ENCODE results near the gene CAPG.

GRCh38 chr2:85367180-85367579, 43.0 kb downstream of the CAPG start:
- no peak for TF ChIP-seq LEF1 (IDR thresholded peaks at IDR 0.05; ENCODE audit: borderline replicate concordance)
- TF ChIP-seq BHLHE40 (IDR thresholded peaks at IDR 0.05; ENCODE audit: borderline replicate concordance) = no peak
- no peak for TF ChIP-seq FOXM1 (IDR thresholded peaks at IDR 0.05; ENCODE audit: borderline replicate concordance)
- no peak for TF ChIP-seq ARNT (IDR thresholded peaks at IDR 0.05)
- TF ChIP-seq SP1 (IDR thresholded peaks at IDR 0.05) = no peak
- no peak for TF ChIP-seq FOXK2 (IDR thresholded peaks at IDR 0.05)
- no peak for TF ChIP-seq HDGF (IDR thresholded peaks at IDR 0.05; ENCODE audit: borderline replicate concordance)
- no peak for TF ChIP-seq SUZ12 (IDR thresholded peaks at IDR 0.05)
- TF ChIP-seq ZNF384 (IDR thresholded peaks at IDR 0.05) = no peak

Data from HEK293T (cell line).